HepG2 (cell line): ENCODE results near the gene ALG9. TPM values are rescaled to one million over a fixed set of nuclear protein-coding genes. Genes with fewer than 3 reads are reported as not detected.

Experiments used
- ARID3A ChIP-seq: IDR thresholded peaks from 2 replicates; pipeline ENCODE4 v1.6.1; 2012; ENCODE audit warnings: low read depth, low read length, improper control_type of control experiment
- ATF7-NPFF ChIP-seq: sonication (generic); formaldehyde crosslinking; IDR thresholded peaks from 2 replicates; pipeline ENCODE4 v1.8.1; 2023; ENCODE audit warnings: mild to moderate bottlenecking, low read depth, missing genetic modification reagents, moderate library complexity
- CCDC6 ChIP-seq: sonication (generic); formaldehyde crosslinking; IDR thresholded peaks from 2 replicates; pipeline ENCODE4 v1.8.1; 2022; ENCODE audit warnings: mild to moderate bottlenecking, missing genetic modification reagents, moderate library complexity
- HIC2 ChIP-seq: sonication (generic); formaldehyde crosslinking; IDR thresholded peaks from 2 replicates; pipeline ENCODE4 v1.9.0; 2022; ENCODE audit warnings: low read depth, missing genetic modification reagents
- HMGXB3 ChIP-seq: sonication (generic); formaldehyde crosslinking; IDR thresholded peaks from 2 replicates; pipeline ENCODE4 v1.4.0; 2020; ENCODE audit warnings: missing genetic modification reagents, borderline replicate concordance
- KDM4B ChIP-seq: sonication (generic); formaldehyde crosslinking; IDR thresholded peaks from 2 replicates; pipeline ENCODE4 v1.4.0; 2020; ENCODE audit warnings: missing genetic modification reagents
- MAFG ChIP-seq: sonication (generic); formaldehyde crosslinking; IDR thresholded peaks from 2 replicates; pipeline ENCODE4 v1.5.1; 2020; ENCODE audit warnings: mild to moderate bottlenecking, missing genetic modification reagents
- NONO ChIP-seq, 2 experiments: fragments of 450-650 bp in 1 of 2; sonication (generic) in 1 of 2; formaldehyde crosslinking in 1 of 2; IDR thresholded peaks in 1 of 2; conservative IDR thresholded peaks in 1 of 2; 2 replicates each; pipeline versions ENCODE4 v1.6.1 to v1.8.0; 2017 to 2022; ENCODE audit warnings: mild to moderate bottlenecking in 1 of 2, missing genetic modification reagents in 1 of 2, moderate library complexity in 1 of 2
- RCOR2 ChIP-seq: IDR thresholded peaks from 2 replicates; pipeline ENCODE4 v1.6.1; 2016; ENCODE audit warnings: missing biosample characterization, missing genetic modification reagents
- REPIN1 ChIP-seq: sonication (generic); formaldehyde crosslinking; IDR thresholded peaks from 2 replicates; pipeline ENCODE4 v1.8.0; 2022; ENCODE audit warnings: missing genetic modification reagents, low read depth, mild to moderate bottlenecking, borderline replicate concordance
- ZNF607 ChIP-seq: sonication (generic); formaldehyde crosslinking; IDR thresholded peaks from 2 replicates; pipeline ENCODE4 v1.5.1; 2020; ENCODE audit warnings: missing genetic modification reagents, mild to moderate bottlenecking, borderline replicate concordance
- polyA plus RNA-seq, 8 experiments: library from polyadenylated mRNA; depleted of rRNA in 3 of 8; stranded (reverse) in 7 of 8; unstranded in 1 of 8; fragments of >200 nt; fragmentation: Illumina TruSeq in 4 of 8; extraction: Trizol in 4 of 8; gene quantifications; 2 replicates each; pipeline versions ENCODE4 v1.2.1 to v1.2.3, GENCODE V29; 2011 to 2016; ENCODE audit warnings: low read depth in 4 of 8, missing spikeins in 1 of 8, mixed read lengths in 1 of 8; ENCODE audit not compliant: insufficient read depth in 1 of 8
- total RNA-seq, 5 experiments: library from RNA; depleted of rRNA; stranded (reverse); fragments of >200 nt; fragmentation: Illumina TruSeq; extraction: Trizol; gene quantifications; 2 replicates each; pipeline ENCODE4 v1.2.3, GENCODE V29; 2016; ENCODE audit warnings: low read depth in 1 of 5
- TF ChIP-seq, protein P1 (sequence below): sonication (generic); formaldehyde crosslinking; IDR thresholded peaks from 2 replicates; pipeline ENCODE4 v1.4.0; 2020; ENCODE audit warnings: missing genetic modification reagents
- TF ChIP-seq, protein P2 (sequence below): fragments of 450-650 bp; IDR thresholded peaks from 2 replicates; pipeline ENCODE4 v1.6.1; 2017; ENCODE audit warnings: mild to moderate bottlenecking

The ALG9 gene
- total and polyA plus RNA-seq, 2 of the 13 experiments (the other 11 are each of a cell fraction or from before 2014, with no cell fraction given) = 39.4 to 40.6 TPM

DNA sequence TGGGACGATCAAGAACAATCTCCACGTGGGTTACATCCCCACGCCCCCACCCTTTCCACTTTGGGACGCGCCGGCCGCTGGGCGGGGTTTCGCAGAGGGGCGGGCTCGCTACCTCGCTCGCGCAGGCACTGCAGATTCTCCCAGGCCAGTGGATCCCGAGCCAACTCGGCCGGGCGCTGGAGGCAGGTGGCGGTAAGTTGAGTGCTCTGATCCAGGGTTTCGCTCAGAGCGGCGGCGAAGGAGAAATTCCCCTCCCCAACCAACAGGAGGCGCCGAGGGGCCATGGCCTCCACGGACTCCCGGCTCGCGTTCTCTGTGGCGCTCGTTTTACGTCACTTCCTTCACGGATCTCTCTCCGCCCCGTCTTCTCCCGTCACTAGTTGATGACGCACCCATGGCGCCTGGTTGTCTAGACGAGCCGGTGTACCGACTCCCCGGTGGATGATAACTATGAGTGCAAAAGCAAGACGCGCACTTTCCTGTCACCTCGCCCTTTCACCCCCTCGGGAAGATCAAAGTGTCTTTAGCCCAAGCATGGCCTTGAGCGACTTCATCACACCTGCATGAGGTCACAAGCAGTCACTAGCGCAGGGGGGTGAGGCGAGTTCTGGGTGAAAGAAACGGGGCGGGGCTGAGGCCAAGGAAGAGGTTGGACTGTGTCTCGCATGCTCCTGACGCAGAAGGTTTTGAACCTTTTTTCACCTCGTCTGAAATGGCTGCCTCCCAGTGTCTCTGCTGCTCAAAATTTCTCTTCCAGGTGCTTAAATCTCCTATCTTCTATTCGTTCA lies 7.7 kb upstream of the ALG9 start, which contains the start of the genes CFAP68 and FDXACB1 (continued):
- peak; percentile 63; the same call in 1 of the 2 replicates for TF ChIP-seq ATF7-NPFF (CRISPR knock-in tag)
- no peak for TF ChIP-seq MAFG (CRISPR knock-in tag)
- peak; percentile 77 for TF ChIP-seq HMGXB3 (CRISPR knock-in tag)
- TF ChIP-seq CCDC6 (CRISPR knock-in tag) = peak; percentile 72
- TF ChIP-seq NONO (IDR thresholded peaks at IDR 0.05) = no peak
- peak; percentile 70 for TF ChIP-seq NONO (CRISPR knock-in tag; conservative IDR thresholded peaks at IDR 0.05)
- TF ChIP-seq ZNF607 (CRISPR knock-in tag) = no peak; the same call in none of the 2 replicates
- TF ChIP-seq KDM4B (CRISPR knock-in tag) = 0 out of 2 replicates have a peak, but pooled peaks have one; percentile 59
- TF ChIP-seq, protein P1, sequence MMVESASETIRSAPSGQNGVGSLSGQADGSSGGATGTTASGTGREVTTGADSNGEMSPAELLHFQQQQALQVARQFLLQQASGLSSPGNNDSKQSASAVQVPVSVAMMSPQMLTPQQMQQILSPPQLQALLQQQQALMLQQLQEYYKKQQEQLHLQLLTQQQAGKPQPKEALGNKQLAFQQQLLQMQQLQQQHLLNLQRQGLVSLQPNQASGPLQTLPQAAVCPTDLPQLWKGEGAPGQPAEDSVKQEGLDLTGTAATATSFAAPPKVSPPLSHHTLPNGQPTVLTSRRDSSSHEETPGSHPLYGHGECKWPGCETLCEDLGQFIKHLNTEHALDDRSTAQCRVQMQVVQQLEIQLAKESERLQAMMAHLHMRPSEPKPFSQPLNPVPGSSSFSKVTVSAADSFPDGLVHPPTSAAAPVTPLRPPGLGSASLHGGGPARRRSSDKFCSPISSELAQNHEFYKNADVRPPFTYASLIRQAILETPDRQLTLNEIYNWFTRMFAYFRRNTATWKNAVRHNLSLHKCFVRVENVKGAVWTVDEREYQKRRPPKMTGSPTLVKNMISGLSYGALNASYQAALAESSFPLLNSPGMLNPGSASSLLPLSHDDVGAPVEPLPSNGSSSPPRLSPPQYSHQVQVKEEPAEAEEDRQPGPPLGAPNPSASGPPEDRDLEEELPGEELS (CRISPR knock-in tag) = peak; percentile 81
- TF ChIP-seq, protein P2, sequence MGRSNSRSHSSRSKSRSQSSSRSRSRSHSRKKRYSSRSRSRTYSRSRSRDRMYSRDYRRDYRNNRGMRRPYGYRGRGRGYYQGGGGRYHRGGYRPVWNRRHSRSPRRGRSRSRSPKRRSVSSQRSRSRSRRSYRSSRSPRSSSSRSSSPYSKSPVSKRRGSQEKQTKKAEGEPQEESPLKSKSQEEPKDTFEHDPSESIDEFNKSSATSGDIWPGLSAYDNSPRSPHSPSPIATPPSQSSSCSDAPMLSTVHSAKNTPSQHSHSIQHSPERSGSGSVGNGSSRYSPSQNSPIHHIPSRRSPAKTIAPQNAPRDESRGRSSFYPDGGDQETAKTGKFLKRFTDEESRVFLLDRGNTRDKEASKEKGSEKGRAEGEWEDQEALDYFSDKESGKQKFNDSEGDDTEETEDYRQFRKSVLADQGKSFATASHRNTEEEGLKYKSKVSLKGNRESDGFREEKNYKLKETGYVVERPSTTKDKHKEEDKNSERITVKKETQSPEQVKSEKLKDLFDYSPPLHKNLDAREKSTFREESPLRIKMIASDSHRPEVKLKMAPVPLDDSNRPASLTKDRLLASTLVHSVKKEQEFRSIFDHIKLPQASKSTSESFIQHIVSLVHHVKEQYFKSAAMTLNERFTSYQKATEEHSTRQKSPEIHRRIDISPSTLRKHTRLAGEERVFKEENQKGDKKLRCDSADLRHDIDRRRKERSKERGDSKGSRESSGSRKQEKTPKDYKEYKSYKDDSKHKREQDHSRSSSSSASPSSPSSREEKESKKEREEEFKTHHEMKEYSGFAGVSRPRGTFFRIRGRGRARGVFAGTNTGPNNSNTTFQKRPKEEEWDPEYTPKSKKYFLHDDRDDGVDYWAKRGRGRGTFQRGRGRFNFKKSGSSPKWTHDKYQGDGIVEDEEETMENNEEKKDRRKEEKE = no peak
- TF ChIP-seq HIC2 (CRISPR knock-in tag) = peak; percentile 16; the same call in 1 of the 2 replicates
- TF ChIP-seq RCOR2 (CRISPR knock-in tag) = peak; percentile 27; the same call in 1 of the 2 replicates
- peak; percentile 36; the same call in 1 of the 2 replicates for TF ChIP-seq REPIN1 (CRISPR knock-in tag)
- peak; percentile 31; the same call in 1 of the 2 replicates for TF ChIP-seq ARID3A
